Natural killer cell (primary cell): ENCODE results near the gene ACOT6. TPM values are rescaled to one million over a fixed set of nuclear protein-coding genes. Genes with fewer than 3 reads are reported as not detected.
"Not testable (repeated sequence)": the region's sequence is repeated elsewhere in the genome, so short reads cannot be mapped to it uniquely, and the experiment has no call there.

ENCODE experiments used
- ATAC-seq, 3 donors: fragments of 150-1000 bp in 2 of 3; fragments of 200-7000 bp in 1 of 3; cut with Tn5 transposase; 1 replicate in 1 of 3; 2 replicates in 2 of 3; pipeline ENCODE4 v1.10.0; 2021; ENCODE audit warnings: mild to moderate bottlenecking in 2 of 3, moderate library complexity in 2 of 3
- DNase-seq, 2 donors: peaks; one replicate each; pipeline versions ENCODE4 v3.0.0 to v3.0.0-alpha.2; 2013 to 2021; ENCODE audit warnings: mixed read lengths in 1 of 2
- H3K27ac ChIP-seq: one replicate; pipeline ENCODE4 v1.5.1; 2013; ENCODE audit warnings: mild to moderate bottlenecking, low read length
- H3K27me3 ChIP-seq: one replicate; pipeline ENCODE4 v1.6.1; 2013; ENCODE audit warnings: low read length; ENCODE audit not compliant: control insufficient read depth, insufficient read depth
- H3K36me3 ChIP-seq: one replicate; pipeline ENCODE4 v1.6.1; 2013; ENCODE audit warnings: low read length; ENCODE audit not compliant: control insufficient read depth, insufficient read depth
- H3K4me1 ChIP-seq: one replicate; pipeline ENCODE4 v1.6.1; 2013; ENCODE audit warnings: low read length; ENCODE audit not compliant: control insufficient read depth, insufficient read depth
- H3K4me3 ChIP-seq: one replicate; pipeline ENCODE4 v1.5.1; 2013; ENCODE audit warnings: low read length
- H3K9me3 ChIP-seq: one replicate; pipeline ENCODE4 v1.6.1; 2013; ENCODE audit warnings: low read length; ENCODE audit not compliant: control insufficient read depth, insufficient read depth
- H3K27ac Mint-ChIP-seq, 2 donors: one replicate each; pipeline ENCODE4 v1.8.0; 2022; ENCODE audit warnings: mild to moderate bottlenecking in 2 of 2, mixed read lengths in 2 of 2, moderate library complexity in 1 of 2
- H3K27me3 Mint-ChIP-seq, 2 donors: one replicate each; pipeline ENCODE4 v1.8.0; 2022; ENCODE audit warnings: low read depth in 2 of 2, mixed read lengths in 2 of 2
- H3K36me3 Mint-ChIP-seq: one replicate; pipeline ENCODE4 v1.8.0; 2022; ENCODE audit warnings: mixed read lengths
- H3K4me1 Mint-ChIP-seq, 2 donors: one replicate each; pipeline ENCODE4 v1.8.0; 2022; ENCODE audit warnings: mixed read lengths in 2 of 2
- H3K4me3 Mint-ChIP-seq: one replicate; pipeline ENCODE4 v1.8.0; 2022; ENCODE audit warnings: mild to moderate bottlenecking, moderate library complexity, mixed read lengths
- H3K9me3 Mint-ChIP-seq, 2 donors: one replicate each; pipeline ENCODE4 v1.8.0; 2022; ENCODE audit warnings: mixed read lengths in 2 of 2
- CTCF ChIP-seq: fragments of 200-600 bp; IDR thresholded peaks from one replicate; pipeline ENCODE4 v1.8.0; 2022; ENCODE audit warnings: antibody characterized with exemption
- WGBS: methylation state at CpG from one replicate; pipeline ENCODE4 v1.1.7; 2013; ENCODE audit warnings: missing lambda C conversion rate; ENCODE audit not compliant: insufficient coverage; 5-methylcytosine and 5-hydroxymethylcytosine counted together
- intact Hi-C: fragments of 100-400 bp; cut with micrococcal nuclease; formaldehyde crosslinking; loops from one replicate; pipeline ENCODE4 v1.14.2; 2022
- total RNA-seq, 4 donors: library from RNA; stranded (reverse); fragments of 120-200 nt in 1 of 4; gene quantifications; one replicate each; pipeline versions ENCODE4 v1.2.3 to v1.2.4, GENCODE V29; 2013 to 2022

Gene ACOT6
- total RNA-seq, 3 donors from 2014 or later (not counting 1 experiment from before 2014, with no cell fraction given) = not detected

GRCh38 chr14:73567951-73568885, 44.1 kb upstream of the ACOT6 start:
- Mint-ChIP-seq H3K4me1 (peaks cover 29 to 46% of the 10 kb centered on the region in 2 donors), H3K9me3 (no peaks in the 10 kb centered on the region), H3K27me3 (no peaks in the 10 kb centered on the region), H3K27ac (peak overlapping the region; percentile 92 to 94), H3K36me3 (no peaks in the 10 kb centered on the region), H3K4me3 (peak overlapping the region; percentile 93)
- peaks cover 45% of the 10 kb centered on the region for H3K4me1 ChIP-seq
- DNase-seq (peak in 1 of 2 donors; percentile 45), ATAC-seq (no peak)
- WGBS = 88% methylated on average over 14 of the region's 16 CpGs
- H3K36me3 ChIP-seq = no peaks in the 10 kb centered on the region
- H3K4me3 ChIP-seq = peak overlapping the region; percentile 66
- intact Hi-C loops = loop anchor here (2.0 kb wide), 1 partner anchor 77 kb away; the partner anchor contains the start of gene RIOX1
- H3K27ac ChIP-seq = peak overlapping the region; percentile 92
- no peaks in the 10 kb centered on the region for H3K9me3 ChIP-seq
- TF ChIP-seq CTCF = no peak
- no peaks in the 10 kb centered on the region for H3K27me3 ChIP-seq

- ATAC-seq = not testable (repeated sequence)
Observed at GRCh38 chr14:73568886-73569184, 43.5 kb upstream of the ACOT6 start.

GRCh38 chr14:73569185-73569958, 42.9 kb upstream of the ACOT6 start, which contains the start of gene ACOT2:
Gene ACOT2 (plus strand): TSS chr14:73569213. CDS start chr14:73569241, 28 bp downstream.
- peak within 1 kb of the TSS; percentile 66 for H3K4me3 ChIP-seq
- not testable (repeated sequence) for H3K27me3 ChIP-seq, H3K36me3 Mint-ChIP-seq, H3K9me3 Mint-ChIP-seq, H3K36me3 ChIP-seq, H3K27me3 Mint-ChIP-seq, H3K9me3 ChIP-seq
- Mint-ChIP-seq H3K27ac (peak within 1 kb of the TSS; percentile 92 to 94), H3K4me1 (peaks cover 29 to 46% of the 10 kb centered on the region in 2 donors), H3K4me3 (peak within 1 kb of the TSS; percentile 93)
- peak; percentile 71 to 84 for DNase-seq
- peak within 1 kb of the TSS; percentile 92 for H3K27ac ChIP-seq
- ATAC-seq = peak; percentile 73 to 85 (median 77)
- intact Hi-C loops = loop anchor here (2.0 kb wide), 1 partner anchor 79 kb away; the partner anchor contains the start of gene RIOX1
- WGBS = under 1% methylated on average over 83 of the region's 83 CpGs
- peaks cover 45% of the 10 kb centered on the region for H3K4me1 ChIP-seq

More at GRCh38 chr14:73568886-73569184, 43.5 kb upstream of the ACOT6 start:
- intact Hi-C loops = loop anchor here (2.0 kb wide), 1 partner anchor 78 kb away; the partner anchor contains the start of gene RIOX1
- WGBS = 25% methylated on average over 4 of the region's 4 CpGs
- peak overlapping the region; percentile 92 to 94 for H3K27ac Mint-ChIP-seq
- H3K36me3 ChIP-seq, H3K36me3 Mint-ChIP-seq, H3K9me3 Mint-ChIP-seq, H3K27me3 Mint-ChIP-seq, DNase-seq, H3K9me3 ChIP-seq, H3K27me3 ChIP-seq: not testable (repeated sequence)
- Histone ChIP-seq H3K27ac (peak overlapping the region; percentile 92), H3K4me3 (peak overlapping the region; percentile 66), H3K4me1 (peaks cover 45% of the 10 kb centered on the region)
- peaks cover 29 to 46% of the 10 kb centered on the region in 2 donors for H3K4me1 Mint-ChIP-seq
- H3K4me3 Mint-ChIP-seq = peak overlapping the region; percentile 93

GRCh38 chr14:73570913-73571312, 41.4 kb upstream of the ACOT6 start:
- not testable (repeated sequence) for H3K9me3 ChIP-seq, H3K4me3 ChIP-seq, H3K27me3 Mint-ChIP-seq, H3K36me3 Mint-ChIP-seq, H3K36me3 ChIP-seq, H3K27ac ChIP-seq, H3K27me3 ChIP-seq, H3K9me3 Mint-ChIP-seq
- Mint-ChIP-seq H3K27ac (peak overlapping the region; percentile 38 to 56), H3K4me1 (peaks cover 23 to 35% of the 10 kb centered on the region in 2 donors), H3K4me3 (peak overlapping the region; percentile 62)
- peak; percentile 57 to 72 (median 64) for ATAC-seq
- WGBS = 41% methylated on average over 8 of the region's 8 CpGs
- peaks cover 45% of the 10 kb centered on the region for H3K4me1 ChIP-seq
- peak; percentile 57 to 71 for DNase-seq
- intact Hi-C loops = loop anchor here (1.0 kb wide), 1 partner anchor 63 kb away; no protein-coding TSS in a partner anchor
- peak; percentile 62 for TF ChIP-seq CTCF

GRCh38 chr14:73573034-73573433, 39.3 kb upstream of the ACOT6 start:
- peaks cover 27% of the 10 kb centered on the region for H3K4me1 ChIP-seq
- ATAC-seq, H3K27ac Mint-ChIP-seq, DNase-seq, H3K4me3 ChIP-seq, intact Hi-C loops, H3K36me3 ChIP-seq, H3K27me3 Mint-ChIP-seq, H3K9me3 ChIP-seq, H3K9me3 Mint-ChIP-seq, H3K4me3 Mint-ChIP-seq, H3K27me3 ChIP-seq, H3K27ac ChIP-seq, H3K36me3 Mint-ChIP-seq: not testable (repeated sequence)
- WGBS = 97% methylated on average over 5 of the region's 5 CpGs
- H3K4me1 Mint-ChIP-seq = peaks cover 12 to 21% of the 10 kb centered on the region in 2 donors

GRCh38 chr14:73573740-73574139, 38.6 kb upstream of the ACOT6 start:
- H3K4me3 ChIP-seq, H3K27me3 Mint-ChIP-seq, H3K27ac ChIP-seq, ATAC-seq, H3K9me3 ChIP-seq, H3K27ac Mint-ChIP-seq, H3K36me3 ChIP-seq, H3K9me3 Mint-ChIP-seq, DNase-seq, H3K4me3 Mint-ChIP-seq, intact Hi-C loops, H3K27me3 ChIP-seq, H3K36me3 Mint-ChIP-seq: not testable (repeated sequence)
- H3K4me1 ChIP-seq = peaks cover 20% of the 10 kb centered on the region
- H3K4me1 Mint-ChIP-seq = peaks cover 5 to 14% of the 10 kb centered on the region in 2 donors
- 88% methylated on average over 2 of the region's 4 CpGs for WGBS
